Thyroid gland (tissue), 4 donors: ENCODE measurements around the gene S100A6.

Experiments
- POLR2A ChIP-seq, 2 donors: fragments of 450-650 bp; IDR thresholded peaks; one replicate each; pipeline ENCODE4 v1.6.1; 2017; ENCODE audit warnings: antibody characterized with exemption in 2 of 2, mild to moderate bottlenecking in 2 of 2, moderate library complexity in 1 of 2
- TF ChIP-seq, protein P1 (sequence below), 6 experiments: fragments of 200-600 bp in 3 of 6; fragments of 450-650 bp in 3 of 6; sonication (generic) in 3 of 6; IDR thresholded peaks; one replicate each; pipeline ENCODE4 v1.5.1; 2016 to 2019; ENCODE audit warnings: antibody characterized with exemption in 6 of 6, mild to moderate bottlenecking in 2 of 6, inconsistent platforms in 1 of 6, moderate library complexity in 1 of 6

DNA sequence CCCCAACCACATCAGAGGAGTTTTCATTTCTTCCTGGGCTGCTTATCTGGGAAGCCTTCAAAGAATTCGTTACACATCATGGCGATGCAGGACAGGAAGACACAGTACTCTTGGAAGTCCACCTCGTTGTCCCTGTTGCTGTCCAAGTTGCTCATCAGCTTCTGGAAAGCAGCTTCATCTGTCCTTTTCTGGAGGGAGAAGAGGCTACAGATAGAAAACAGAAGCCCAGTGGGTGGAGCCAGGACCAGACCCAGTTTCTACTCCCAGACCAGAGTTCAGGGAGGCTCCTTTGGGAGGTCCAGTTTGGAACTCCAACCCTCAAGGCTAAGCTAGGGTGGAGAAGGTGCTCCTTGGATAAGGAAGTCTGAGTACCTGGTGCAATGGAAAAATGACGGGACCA is 7.9 kb upstream of the S100A6 start:
- TF ChIP-seq, protein P1, sequence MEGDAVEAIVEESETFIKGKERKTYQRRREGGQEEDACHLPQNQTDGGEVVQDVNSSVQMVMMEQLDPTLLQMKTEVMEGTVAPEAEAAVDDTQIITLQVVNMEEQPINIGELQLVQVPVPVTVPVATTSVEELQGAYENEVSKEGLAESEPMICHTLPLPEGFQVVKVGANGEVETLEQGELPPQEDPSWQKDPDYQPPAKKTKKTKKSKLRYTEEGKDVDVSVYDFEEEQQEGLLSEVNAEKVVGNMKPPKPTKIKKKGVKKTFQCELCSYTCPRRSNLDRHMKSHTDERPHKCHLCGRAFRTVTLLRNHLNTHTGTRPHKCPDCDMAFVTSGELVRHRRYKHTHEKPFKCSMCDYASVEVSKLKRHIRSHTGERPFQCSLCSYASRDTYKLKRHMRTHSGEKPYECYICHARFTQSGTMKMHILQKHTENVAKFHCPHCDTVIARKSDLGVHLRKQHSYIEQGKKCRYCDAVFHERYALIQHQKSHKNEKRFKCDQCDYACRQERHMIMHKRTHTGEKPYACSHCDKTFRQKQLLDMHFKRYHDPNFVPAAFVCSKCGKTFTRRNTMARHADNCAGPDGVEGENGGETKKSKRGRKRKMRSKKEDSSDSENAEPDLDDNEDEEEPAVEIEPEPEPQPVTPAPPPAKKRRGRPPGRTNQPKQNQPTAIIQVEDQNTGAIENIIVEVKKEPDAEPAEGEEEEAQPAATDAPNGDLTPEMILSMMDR (IDR thresholded peaks at IDR 0.05), result no peak
- no peak for TF ChIP-seq POLR2A (IDR thresholded peaks at IDR 0.05)
